GM21825 (cell line): Measurements from ENCODE around the gene TCEAL9.
"Not testable (repeated sequence)": the region's sequence is repeated elsewhere in the genome, so short reads cannot be mapped to it uniquely, and the experiment has no call there.

Experiments used
- ATAC-seq: cut with Tn5 transposase; IDR thresholded peaks from one replicate; pipeline ENCODE4 v1.9.1; 2021; ENCODE audit warnings: mild to moderate bottlenecking, moderate library complexity; ENCODE audit not compliant: unreplicated experiment

Gene TCEAL9

DNA sequence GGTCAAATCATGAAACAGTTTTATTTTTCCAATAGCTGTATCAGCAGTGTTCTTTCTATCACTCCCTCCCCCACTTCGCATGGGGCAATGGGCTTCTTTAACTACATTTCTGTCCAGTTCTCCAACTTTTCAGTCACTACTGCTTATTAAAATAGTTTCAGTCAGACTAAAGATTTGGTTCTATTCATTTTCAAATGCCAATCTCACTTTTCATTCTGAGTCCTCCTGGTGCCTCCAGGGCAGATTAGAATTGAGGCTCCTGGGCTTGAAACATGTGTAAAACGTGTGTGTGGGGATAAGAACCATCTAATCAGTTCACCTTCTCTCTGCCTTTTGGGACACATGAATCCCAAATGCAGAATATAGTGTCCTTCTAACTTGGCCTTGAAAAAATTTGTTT, 16.6 kb downstream of the TCEAL9 start:
- no peak for ATAC-seq

DNA sequence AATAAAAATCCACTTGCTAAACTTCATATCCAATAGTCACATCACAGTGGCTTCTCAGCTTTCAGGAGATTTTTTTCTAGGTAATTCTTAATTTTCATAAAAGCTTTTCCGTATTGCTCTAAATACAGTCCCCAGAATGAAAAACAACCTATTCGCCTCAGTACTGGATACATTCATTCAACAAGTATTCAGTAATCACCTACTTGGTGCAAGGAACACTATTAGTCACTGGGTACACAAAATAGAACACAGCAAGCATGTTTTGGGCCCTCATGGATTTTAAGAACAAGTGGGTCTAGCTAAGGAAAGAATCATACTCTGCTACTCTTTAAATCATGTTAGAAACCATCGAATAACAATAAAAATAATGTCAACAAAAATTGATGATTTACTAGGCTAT, 17.3 kb downstream of the TCEAL9 start:
- no peak for ATAC-seq

DNA sequence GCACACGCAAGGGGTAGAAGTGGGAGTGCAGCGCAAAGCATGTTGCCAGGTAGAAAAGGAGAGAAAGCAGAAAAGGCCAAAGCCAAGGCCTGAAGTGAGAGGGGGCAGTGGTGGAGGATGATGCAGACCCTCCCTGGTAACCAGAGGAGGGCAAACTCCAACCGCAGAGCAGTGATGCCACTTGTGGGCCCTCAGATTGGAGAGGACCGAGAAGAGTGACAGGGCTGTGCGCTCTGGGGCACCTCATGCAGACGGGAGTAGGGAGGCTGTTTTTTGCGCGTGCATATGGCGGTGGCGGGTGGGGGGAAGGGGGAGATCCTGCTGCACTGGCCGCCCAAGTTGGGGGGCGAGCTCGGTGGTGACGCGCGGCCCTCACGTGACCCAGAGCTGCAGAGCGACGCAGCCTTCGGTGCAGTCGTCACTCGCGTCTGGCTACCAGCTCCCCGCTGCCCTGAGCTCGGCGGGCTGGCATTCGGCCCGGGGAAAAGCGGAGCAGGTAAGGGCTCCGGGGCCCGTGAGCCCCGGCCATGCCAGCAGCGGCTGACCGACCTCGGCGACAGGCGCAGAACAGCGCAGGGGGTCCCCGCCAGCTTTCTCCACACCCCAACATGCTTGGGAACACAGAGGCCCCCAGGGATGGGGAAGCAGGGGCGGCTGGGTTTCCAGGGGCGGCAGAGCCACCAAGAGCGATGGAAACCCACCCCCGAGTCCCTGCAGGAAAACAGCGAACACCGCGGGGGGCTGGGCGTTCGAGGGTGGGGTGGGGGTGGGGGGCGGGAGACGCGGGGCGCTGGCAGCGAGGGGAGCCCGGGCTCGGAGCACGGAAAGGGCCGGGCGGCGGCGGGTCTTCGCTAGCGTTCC, 20.0 kb downstream of the TCEAL9 start, which contains the start of gene BEX3:
Gene BEX3, plus strand, starts transcription at position 421 of the 861 bp plus-strand sequence. CDS start 984 bp downstream, outside the sequence.
- ATAC-seq, result no peak

DNA sequence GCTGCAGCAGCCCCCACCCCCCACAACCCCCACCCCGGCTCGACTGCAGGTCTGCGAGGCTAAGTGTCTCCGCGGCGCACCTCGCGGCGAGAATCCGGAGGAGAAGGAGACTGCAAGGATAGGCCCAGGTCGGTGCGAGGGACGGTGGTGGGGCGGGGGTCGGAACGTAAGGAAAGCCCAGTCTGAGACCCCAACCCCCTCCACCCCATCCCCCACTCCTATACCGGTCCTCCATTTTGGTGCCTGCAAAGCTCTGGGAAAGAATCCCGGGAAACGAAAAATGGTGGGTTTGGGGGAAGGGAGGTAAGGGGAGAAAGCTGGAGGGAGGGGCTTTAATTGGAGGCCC, 20.6 kb downstream of the TCEAL9 start:
- ATAC-seq, result no peak

DNA sequence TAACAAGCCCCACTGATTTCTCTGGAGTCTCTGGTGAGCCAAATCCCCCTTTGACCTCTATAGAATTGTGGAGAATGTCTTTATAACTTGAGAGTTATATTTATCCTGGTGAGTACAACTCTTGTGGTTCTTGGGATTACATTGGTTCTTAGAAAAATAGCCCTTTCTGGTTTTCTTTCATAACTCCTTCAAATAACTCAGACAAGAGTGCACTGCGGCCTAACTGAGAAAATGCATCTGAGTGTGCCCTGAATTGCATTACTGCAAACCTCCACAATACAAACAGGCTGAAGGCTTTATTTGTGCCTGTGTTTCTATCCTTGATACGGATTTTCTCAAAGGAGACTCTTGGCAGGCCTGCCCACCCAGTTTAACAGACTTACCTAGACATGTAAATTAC, 22.7 kb downstream of the TCEAL9 start:
- no peak for ATAC-seq

DNA sequence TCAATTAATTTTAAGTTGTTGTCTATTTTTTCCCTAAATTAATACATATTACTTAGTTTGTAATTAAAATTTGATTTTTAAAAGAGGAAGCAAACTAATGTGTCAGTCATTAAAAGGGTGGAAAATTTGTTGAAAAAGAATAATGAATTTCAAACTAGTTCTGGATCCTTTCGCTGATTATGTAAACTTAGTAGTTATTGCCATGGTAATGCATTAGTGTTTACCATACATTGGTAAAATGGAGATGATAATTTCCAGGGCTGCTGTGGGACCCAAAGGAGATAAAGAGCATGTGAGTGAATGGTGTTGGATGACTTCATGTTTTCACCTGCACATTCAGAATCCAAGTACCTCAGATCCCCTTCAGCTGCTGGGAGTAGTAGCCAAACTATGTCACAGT, 26.6 kb downstream of the TCEAL9 start:
- ATAC-seq, result no peak

DNA sequence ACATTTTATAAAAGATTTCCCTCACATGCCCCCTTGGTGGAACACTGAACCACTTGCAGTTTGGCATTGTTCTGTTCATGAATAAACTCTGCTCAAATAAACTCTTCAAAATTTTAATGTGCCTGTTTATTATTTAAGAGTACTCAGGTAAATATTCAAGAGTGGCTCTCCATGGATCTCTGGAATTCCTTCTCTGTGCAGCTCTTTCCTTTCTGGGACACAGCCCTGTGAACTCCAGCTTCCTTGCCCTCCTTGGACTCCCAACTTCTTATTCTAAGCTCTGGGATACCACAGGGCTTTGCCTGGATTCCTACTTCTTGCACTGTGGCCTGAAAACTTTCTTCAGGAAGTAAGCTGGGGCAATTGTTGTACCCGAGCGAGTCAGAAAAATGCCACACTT, 28.4 kb downstream of the TCEAL9 start:
- ATAC-seq, result no peak

DNA sequence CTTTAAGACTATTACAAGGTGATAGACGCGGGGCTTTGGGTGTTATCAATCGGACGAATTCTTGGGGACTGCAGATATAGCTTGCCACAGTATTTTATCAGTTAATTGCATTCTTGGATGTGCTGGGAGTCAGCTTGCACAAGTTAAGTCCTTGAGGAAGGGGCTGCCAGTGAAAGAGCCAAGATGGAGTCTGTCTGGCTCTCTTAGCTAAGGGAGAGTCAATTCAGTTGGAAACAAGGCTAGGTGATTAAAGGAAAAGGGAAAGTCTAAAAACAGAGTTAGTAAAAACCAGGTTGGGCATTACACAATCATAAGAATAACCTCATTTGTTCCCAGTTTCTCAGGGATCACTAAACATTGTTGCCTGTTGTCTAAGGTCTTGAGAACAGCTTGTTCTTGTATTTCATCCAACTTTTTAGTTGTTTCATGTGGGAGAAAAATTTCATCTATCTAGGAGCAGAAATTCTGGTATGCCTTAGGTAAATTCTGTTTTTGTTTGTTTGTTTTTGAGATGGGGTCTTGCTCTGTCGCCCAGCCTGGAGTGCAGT, 29.1 kb downstream of the TCEAL9 start:
- not testable (repeated sequence) for ATAC-seq

DNA sequence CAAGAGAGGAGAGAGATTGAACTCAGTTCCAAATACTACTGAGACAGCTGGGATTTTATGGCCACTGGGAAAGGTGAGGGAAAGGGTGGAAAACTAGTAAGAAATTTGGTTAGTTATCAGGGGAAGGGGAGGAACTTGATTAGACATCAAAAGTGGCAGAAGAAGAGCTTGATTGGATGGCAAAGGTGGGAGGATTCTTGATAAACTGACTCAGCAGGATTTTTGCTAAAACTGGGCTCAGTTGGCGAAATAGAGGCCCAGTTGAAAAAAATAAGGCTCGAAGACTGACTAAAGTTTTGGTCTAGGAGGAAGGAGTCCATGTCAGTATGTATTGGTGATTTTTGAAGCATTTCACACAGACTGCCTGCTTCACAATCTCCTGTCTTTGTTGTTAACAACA, 30.0 kb downstream of the TCEAL9 start:
- no peak for ATAC-seq

DNA sequence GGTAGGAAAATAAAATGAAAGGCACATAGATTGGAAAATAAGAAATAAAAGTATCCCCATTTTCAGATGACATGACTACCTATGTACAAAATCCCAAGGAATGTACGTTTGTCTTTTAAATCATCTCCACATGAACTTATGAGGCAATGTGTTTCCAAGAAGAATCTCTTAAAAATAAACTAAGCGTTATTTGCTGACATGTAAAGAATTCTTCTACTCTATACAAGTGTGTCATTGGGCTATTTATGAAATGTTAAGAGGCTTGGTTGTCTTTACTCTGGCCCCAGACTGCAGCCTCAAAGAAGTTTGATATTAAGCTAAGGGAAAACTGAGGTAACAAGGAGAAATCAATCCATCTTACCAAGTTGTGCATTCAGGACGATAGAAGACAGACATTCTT, 37.2 kb downstream of the TCEAL9 start:
- ATAC-seq, result no peak

DNA sequence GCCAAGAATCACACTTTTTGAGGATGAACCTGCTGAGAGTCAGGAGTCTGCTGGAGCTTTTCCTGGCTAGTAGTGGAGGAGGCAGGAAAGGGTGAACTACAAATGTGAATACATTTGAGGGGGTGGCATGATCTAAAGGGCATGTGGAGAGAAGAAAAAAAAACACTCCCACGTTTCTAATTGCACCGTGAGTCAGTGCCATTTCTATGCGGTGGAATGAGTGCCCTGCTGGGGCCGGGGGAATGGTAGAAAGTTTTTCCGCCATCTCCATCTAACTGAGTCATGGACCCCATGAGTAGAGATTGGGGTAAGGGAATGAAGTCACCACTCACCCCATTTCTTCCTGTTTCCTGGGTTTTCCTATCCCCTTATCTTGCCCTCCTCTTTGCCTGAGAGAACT, 39.9 kb downstream of the TCEAL9 start:
- ATAC-seq, result no peak

DNA sequence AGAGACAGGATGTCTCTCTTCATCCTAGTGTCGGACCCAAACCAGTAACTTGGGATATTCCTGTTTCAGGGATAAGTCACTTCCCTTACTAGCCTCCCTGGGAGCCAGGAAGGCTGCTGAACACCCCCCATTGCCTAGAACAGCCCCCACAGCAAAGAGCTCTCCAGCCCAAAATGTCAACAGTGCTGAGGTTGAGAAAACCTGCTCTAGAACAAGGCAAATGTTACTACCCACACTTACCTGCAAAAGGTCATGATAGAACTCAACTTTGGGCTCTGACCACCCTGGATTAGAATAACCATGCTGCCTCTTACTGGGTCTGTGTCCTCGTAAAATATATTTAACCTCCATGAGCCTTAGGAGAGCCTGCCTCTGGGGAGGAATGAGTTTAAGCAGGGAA, 40.4 kb downstream of the TCEAL9 start:
- no peak for ATAC-seq

DNA sequence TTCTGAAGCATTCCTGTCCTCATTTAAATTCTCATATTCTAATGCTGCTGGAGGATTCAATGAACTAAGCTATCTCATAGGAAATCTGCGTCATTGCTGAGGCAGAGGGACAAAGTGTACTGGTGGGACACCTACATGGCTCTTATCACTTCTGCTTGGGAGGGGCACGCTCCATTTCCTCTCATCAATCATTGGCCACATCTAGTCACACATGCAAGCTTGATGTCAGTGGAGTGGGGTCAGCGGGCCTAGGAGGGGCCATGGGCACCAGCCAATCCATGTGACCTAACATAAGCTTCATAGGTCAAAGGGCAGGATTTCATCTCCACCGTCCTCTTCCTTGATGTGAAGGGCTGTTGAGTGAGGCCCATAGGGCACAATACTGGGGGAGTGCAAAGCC, 41.4 kb downstream of the TCEAL9 start:
- ATAC-seq, result no peak

DNA sequence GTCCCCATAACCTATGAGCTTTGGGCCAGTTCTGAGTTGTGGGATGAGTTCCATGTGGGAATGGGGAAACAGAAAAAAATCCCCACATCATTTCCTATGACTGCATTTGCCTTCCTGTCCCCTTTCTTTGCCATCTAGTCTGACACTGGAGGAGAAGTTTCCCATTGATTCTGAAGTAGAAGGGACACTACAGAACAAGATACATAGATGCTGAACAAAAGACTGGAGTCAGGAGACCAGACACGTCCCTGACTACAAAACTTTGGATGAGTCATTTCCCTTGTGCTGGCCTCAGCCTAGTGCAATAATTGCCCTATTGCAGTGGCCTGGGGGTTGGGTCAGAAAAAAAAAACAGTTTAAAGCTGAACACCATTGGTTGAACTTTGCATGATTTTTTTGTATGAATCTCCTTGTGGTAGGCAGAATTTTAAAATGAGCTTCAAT, 42.1 kb downstream of the TCEAL9 start:
- no peak for ATAC-seq

DNA sequence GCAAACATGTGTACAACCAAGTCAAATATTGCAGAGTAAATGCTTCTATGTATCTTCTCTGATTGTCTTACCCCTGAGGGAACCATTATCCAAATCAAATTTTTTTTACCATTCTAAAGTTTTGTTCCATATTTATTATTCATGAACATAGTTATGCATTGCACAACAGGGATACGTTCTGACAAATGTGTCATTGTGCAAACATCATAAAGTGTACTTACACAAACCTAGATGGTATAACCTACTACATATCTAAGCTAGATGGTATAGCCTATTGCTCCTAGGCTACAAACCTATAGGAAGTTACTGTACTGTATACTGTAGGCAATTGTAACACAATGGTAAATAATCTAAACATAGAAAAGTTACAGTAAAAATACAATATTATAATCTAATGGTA, 43.4 kb downstream of the TCEAL9 start:
- ATAC-seq, result no peak

DNA sequence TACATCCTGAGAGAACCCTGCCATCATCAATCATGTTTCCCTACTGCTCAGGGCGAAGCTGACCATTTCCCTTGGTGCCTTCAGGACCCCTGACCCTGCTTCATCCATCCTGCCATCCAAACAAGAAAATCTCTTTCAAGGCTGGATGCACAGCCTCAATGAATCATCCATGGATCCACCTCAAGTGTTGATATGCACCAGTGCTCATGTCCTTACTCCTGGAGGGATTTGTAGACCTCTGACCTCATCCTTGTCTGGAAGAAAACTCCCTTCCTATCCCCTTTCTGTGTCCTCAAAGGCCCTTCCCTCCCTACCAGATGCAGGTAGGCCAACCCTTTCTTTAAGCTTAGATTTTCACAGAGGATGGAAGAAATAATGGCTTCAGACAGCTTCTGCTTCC, 44.6 kb downstream of the TCEAL9 start:
- no peak for ATAC-seq

DNA sequence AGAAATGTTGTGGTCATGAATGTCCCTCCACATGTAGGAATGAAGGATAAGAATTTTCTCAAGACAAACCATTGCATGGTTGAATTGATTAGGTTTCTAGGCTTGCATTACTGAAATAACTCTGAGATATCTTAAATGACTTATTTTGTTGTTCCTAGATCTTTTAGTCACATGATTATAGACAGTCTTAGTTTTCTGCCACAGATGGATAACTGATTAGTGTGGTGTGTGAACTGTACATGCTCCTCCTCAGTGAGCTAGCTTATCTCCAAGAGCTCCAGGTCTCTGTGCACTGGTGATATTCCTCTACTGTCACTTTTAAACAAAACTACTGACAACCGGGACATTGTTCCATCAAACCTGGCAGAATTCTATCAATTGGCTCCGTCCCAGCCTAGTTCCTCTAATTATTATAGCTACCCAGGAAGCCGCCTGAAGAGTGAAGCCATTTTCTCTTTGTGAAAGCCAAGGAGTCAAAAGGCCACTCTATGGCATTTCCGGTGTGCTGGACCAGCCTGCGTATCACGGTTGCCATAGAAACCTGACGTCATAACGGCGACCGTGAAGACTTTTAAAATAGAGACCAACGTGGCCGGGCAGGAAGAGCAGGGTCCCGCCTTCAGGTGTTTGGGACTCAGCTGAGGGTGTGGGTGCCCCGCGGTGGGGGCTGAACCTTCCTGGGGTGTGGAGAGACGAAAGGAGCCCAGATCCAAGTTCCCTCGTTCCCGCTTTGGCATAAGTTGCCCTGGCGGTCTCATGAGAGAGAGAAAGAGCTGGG, 48.1 kb downstream of the TCEAL9 start:
- peak; percentile 92 for ATAC-seq

DNA sequence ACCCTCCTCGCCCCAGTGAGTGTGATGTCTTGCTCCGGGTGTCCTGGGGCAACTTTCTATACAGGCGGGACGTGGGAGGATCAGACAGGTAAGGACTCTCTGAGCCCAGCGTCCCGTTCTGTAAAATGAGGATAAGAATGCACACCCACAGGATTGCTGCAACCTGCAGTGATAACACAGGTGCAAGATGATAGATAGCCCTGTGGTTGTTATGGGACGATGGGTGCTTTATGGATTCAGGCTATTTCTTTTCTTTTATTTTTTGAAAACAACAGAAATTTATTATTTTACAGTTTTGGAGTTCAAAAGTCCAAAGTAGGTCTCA, 48.7 kb downstream of the TCEAL9 start:
- ATAC-seq, result peak; percentile 21

DNA sequence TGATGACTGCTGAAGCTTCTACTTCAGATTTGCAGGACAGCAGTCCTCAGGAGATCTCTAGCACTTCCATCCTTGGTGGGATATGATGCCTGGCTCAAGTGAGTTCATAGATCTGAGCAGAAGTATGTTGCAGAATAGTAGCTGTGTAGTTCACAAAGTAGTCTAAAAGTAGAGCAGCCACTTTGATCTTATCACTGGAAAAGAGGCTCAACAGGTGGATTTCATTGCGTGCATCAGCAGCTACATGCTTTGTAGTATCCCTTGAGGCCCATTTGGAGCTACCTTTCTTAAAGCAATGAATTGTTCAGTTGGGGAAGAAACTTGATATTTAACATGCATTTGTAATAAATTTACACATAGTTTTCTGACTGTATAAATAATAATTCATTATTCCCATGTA, 50.0 kb downstream of the TCEAL9 start:
- ATAC-seq, result no peak

DNA sequence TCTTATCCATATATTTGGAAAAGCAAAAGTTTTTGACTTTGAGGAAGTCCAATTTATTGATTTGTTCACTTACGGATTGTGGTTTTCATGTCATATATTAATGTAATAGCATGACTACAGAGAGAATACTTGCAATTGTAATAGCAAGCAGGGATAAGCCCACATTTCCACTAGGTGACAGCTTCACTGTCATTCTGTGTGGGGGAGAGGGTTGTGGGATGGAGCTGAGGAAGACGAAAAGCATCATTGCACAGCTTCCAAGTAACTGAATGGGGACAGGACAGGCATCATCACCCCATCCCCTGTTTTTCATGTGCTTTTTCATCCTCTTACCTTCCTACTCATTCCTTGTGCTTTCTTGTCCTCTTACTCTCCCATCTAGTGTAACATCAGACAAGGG, 51.5 kb downstream of the TCEAL9 start:
- ATAC-seq, result no peak
